Stimulated activated CD8-positive, alpha-beta memory T cell treated with anti-CD3 and anti-CD28 coated beads, Interleukin-2, amount 100 ng/mL, for 1 hour (primary cell): ENCODE measurements around the gene ULK2.
A peak's percentile ranks its signal among the peaks of the same experiment; 100 is the strongest.

Experiments
- DNase-seq, 2 donors: peaks; one replicate each; pipeline ENCODE4 v3.0.0-alpha.2; 2020; ENCODE audit warnings: low read depth in 2 of 2

The ULK2 gene

DNA sequence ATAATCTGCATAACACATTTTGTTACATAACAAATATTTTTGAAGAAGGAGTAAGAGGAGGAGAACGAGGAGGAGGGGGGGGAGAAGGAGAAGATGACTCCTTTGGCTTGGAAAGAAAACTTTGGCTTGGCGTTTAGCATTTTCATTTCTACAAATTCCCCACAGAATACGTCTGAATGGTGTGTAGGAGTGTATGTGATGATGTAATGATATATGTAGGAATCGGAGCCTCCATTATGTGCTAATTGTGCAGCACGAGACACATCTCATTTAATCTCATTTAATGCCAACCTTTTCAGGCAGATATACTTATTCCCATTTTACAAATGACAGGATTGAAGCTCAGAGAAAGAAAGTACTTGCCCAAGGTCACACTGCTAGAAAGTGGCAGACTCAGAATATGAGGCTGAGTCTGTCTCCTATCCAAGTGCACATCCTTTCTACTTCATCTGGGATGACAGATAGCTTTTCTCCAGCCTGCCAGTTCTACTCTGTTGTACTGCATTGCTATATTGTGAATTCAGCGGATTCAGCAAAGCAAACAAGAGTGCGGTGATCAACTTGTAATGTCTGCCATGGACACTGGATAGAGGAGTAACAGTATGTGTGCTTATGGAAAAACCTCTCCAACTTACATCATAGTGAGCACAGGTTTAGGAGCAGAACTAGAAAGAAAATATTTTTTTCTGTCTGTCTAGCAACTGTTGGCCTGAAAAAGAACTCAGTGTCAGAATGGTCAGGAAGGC, 140.9 kb downstream of the ULK2 start:
- no peak for DNase-seq

DNA sequence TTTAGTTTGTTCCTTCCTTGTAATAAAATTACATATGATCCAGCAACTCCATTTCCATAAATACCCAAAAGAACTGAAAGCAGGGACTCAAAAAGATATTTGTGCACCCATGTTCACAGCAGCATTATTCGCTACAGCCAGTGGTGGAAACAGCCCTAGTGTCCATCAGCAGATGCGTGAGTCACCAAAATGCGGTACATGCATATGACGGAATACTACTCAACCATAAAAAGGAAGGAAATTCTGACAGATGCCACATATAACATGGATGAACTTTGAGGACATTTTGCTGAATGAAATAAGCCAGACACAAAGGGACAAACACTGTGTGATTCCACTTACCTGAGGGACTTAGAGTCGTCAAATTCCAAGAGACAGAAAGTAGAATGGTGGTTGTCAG, 142.2 kb downstream of the ULK2 start:
- no peak for DNase-seq

DNA sequence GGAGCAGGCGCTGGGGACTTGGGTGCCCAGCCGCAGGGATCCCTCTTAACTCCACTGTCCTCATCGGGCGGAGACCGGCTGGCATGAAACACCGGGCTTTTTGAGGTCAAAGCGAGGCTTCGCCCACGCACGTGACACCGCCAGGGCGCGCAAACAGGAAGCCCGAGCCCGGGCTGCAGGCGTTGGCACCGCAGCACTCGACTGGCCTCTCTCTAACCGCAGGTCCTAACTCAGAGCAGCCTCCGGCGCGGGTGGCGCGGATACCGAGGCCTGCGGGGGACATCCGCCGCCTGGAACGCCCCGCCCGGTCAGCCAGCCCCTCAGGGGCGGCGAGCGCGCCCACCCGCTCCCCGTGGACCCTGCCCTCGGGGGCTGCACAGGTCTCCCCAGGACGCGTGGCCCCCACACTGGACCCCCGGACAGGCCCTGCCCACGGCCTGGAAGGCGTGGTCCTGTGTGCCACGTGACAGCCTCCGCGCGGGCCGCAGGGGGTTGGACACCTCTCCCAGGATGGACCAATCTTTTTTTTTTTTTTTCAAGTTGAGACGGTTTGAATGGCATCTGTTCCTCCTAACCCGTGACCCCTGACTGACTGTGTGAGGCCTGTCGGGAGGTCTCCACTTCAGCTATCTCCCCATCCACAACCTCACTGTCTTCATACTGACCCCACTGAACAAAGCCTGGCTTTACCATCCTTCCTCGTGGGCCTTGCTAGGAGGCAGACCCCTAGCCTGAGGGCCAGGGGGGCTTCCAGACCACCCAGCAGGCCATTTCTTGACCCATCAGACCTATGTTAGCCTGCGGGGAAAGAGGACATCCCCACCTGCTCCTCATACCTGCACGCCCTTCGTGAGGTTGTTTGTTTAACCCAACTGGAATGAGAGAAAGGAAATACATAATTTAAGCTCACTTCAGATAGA, 143.0 kb downstream of the ULK2 start:
- DNase-seq: peak in 1 of 2 donors; percentile 14

DNA sequence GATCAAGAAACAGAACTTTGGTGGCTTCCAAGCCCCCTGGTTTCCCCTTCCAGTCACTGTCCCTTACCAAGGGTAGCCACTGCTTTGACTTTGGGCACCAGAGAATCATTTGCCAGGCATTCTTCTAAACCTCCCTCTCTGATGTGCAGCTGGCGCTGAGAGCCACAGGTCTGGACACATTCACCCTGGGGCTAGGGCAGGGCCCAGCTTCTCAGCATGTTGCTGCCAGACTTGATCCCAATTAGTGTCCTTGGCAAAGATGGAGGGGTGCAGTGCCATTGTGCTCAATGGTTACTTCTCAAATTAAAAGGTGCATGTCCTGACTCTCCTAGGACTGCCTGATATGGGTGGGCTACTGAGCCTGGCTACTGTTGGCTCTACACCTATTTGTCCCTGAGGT, 143.8 kb downstream of the ULK2 start:
- DNase-seq: no peak
